Tibial nerve (tissue), 4 donors: Measurements from ENCODE around the gene NFKBIZ. TPM values are rescaled to one million over a fixed set of nuclear protein-coding genes. Genes with fewer than 3 reads are reported as not detected.
A peak's percentile ranks its signal among the peaks of the same experiment; 100 is the strongest.

Source experiments
- DNase-seq, 2 donors: peaks; one replicate each; pipeline ENCODE4 v3.0.0-alpha.2; 2019; ENCODE audit warnings: low spot score in 2 of 2
- H3K27ac ChIP-seq, 4 donors: fragments of 200-600 bp; sonication (generic) in 3 of 4; one replicate each; pipeline ENCODE4 v1.5.1; 2017 to 2019; ENCODE audit warnings: mild to moderate bottlenecking in 1 of 4
- H3K27me3 ChIP-seq, 2 donors: fragments of 200-600 bp; sonication (generic) in 1 of 2; one replicate each; pipeline versions ENCODE4 v1.5.1 to v1.6.0; 2017 to 2019
- H3K36me3 ChIP-seq, 3 donors: fragments of 200-600 bp; sonication (generic); one replicate each; pipeline ENCODE4 v1.5.1; 2018 to 2019
- H3K4me1 ChIP-seq, 4 donors: fragments of 200-600 bp; sonication (generic) in 3 of 4; one replicate each; pipeline ENCODE4 v1.5.1; 2017 to 2019
- H3K4me3 ChIP-seq, 4 donors: fragments of 200-600 bp; sonication (generic) in 3 of 4; one replicate each; pipeline ENCODE4 v1.5.1; 2017 to 2019; ENCODE audit warnings: mild to moderate bottlenecking in 1 of 4, moderate library complexity in 1 of 4
- H3K9me3 ChIP-seq, 4 donors: fragments of 200-600 bp; sonication (generic) in 3 of 4; one replicate each; pipeline ENCODE4 v1.5.1; 2017 to 2019
- EP300 ChIP-seq, 2 donors: sonication (generic); formaldehyde crosslinking; IDR thresholded peaks; one replicate each; pipeline ENCODE4 v1.6.1; 2017; ENCODE audit warnings: antibody characterized with exemption in 2 of 2, mild to moderate bottlenecking in 1 of 2
- POLR2A ChIP-seq, 2 donors: fragments of 450-650 bp; IDR thresholded peaks; one replicate each; pipeline ENCODE4 v1.6.1; 2017; ENCODE audit warnings: antibody characterized with exemption in 2 of 2, mild to moderate bottlenecking in 2 of 2, moderate library complexity in 2 of 2
- WGBS, 2 donors: methylation state at CpG; one replicate each; pipeline ENCODE4 v1.1.5; 2018; 5-methylcytosine and 5-hydroxymethylcytosine counted together
- total RNA-seq, 4 donors: library from RNA; depleted of rRNA; stranded (reverse); fragments of >200 nt; gene quantifications; one replicate each; pipeline ENCODE4 v1.1.0, GENCODE V29; 2016
- TF ChIP-seq, protein P1 (sequence below), 5 experiments: fragments of 200-600 bp in 3 of 5; fragments of 450-650 bp in 2 of 5; sonication (generic) in 3 of 5; IDR thresholded peaks; one replicate each; pipeline ENCODE4 v1.5.1; 2016 to 2019; ENCODE audit warnings: antibody characterized with exemption in 5 of 5, mild to moderate bottlenecking in 3 of 5, moderate library complexity in 2 of 5

Gene NFKBIZ, protein sequence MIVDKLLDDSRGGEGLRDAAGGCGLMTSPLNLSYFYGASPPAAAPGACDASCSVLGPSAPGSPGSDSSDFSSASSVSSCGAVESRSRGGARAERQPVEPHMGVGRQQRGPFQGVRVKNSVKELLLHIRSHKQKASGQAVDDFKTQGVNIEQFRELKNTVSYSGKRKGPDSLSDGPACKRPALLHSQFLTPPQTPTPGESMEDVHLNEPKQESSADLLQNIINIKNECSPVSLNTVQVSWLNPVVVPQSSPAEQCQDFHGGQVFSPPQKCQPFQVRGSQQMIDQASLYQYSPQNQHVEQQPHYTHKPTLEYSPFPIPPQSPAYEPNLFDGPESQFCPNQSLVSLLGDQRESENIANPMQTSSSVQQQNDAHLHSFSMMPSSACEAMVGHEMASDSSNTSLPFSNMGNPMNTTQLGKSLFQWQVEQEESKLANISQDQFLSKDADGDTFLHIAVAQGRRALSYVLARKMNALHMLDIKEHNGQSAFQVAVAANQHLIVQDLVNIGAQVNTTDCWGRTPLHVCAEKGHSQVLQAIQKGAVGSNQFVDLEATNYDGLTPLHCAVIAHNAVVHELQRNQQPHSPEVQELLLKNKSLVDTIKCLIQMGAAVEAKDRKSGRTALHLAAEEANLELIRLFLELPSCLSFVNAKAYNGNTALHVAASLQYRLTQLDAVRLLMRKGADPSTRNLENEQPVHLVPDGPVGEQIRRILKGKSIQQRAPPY
- 100 to 1,000 TPM in 1 of 4 donors, 10 to 100 TPM in 3; 81.3 to 161 (median 95.1) TPM for total RNA-seq

DNA sequence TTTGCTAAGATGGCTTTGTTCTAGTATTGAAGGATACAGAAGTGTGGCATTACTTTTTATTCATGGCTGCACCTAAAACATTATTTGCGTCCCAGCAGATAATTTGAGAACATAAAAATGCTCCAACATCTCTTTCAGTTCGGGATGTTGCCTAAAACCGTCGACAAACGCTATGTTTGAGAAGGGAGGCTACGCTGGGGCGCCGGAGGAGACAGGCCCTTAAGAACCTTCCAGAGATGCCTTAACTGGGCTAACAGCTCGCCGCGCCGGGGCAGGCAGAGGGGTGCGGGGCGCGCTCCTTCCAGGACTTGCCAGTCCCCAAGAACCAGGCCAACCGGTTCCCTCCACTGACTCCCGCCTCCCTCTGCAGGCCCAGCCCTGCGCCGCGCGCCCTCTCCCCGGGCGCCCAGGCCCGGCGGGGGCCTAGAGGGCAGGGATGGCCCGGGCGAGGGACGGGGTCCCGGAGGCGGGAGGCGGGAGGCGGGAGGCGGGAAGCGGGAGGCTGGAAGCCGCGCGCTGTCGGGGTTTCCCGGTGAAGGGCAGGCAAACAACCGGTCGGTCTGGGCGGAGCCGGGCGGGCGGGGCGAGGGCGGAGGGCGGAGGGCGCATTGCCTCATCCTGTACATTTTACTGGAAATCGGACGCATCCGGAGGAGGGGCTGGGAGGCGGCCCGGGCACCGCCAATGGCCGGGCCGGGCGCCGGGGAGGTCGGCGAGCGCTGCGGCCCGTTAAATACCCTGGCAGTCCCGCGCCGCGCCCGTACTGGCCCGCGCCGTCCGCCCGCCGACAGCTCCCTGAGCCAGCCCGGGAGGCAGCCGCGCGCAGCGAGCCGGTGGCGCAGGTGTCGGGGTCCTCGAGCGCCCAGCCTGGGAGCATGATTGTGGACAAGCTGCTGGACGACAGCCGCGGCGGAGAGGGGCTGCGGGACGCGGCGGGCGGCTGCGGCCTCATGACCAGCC, at the start of gene NFKBIZ:
TSS of gene NFKBIZ (plus strand) at position 761 of the 960 bp plus-strand sequence. CDS start at position 876, 115 bp downstream.
- peak within 1 kb of the TSS; percentile 92 to 100 (median 99) for H3K27ac ChIP-seq

DNA sequence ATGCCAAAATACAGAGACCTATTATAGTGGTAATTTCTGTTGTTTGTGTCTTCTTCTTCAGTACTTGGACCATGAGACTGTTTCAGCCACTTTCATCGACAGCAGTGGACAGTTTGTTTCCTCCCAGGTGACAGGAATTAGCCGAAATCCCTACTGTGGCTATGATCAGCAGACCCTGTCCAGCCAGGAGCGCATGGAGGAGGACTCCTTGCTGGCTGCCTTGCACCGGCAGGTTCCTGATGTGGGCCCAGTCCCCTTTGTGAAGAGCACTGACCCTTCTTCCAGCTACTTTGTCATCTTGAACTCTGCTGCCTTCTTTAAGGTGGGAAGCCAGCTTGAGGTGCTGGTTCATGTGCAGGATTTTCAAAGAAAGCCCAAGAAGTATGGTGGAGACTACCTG, 48.1 kb upstream of the NFKBIZ start:
- no peak for DNase-seq
- Histone ChIP-seq H3K4me1 (peaks cover 0 to 13% (median 0%) of the 10 kb centered on the region in 4 donors), H3K36me3 (peaks cover 0 to 36% (median 0%) of the 10 kb centered on the region in 3 donors), H3K9me3 (no peaks in the 10 kb centered on the region), H3K27me3 (no peaks in the 10 kb centered on the region), H3K4me3 (no peak overlapping the region), H3K27ac (no peak overlapping the region)
- TF ChIP-seq POLR2A (IDR thresholded peaks at IDR 0.05) (no peak), EP300 (IDR thresholded peaks at IDR 0.05) (no peak)
- TF ChIP-seq, protein P1, sequence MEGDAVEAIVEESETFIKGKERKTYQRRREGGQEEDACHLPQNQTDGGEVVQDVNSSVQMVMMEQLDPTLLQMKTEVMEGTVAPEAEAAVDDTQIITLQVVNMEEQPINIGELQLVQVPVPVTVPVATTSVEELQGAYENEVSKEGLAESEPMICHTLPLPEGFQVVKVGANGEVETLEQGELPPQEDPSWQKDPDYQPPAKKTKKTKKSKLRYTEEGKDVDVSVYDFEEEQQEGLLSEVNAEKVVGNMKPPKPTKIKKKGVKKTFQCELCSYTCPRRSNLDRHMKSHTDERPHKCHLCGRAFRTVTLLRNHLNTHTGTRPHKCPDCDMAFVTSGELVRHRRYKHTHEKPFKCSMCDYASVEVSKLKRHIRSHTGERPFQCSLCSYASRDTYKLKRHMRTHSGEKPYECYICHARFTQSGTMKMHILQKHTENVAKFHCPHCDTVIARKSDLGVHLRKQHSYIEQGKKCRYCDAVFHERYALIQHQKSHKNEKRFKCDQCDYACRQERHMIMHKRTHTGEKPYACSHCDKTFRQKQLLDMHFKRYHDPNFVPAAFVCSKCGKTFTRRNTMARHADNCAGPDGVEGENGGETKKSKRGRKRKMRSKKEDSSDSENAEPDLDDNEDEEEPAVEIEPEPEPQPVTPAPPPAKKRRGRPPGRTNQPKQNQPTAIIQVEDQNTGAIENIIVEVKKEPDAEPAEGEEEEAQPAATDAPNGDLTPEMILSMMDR (IDR thresholded peaks at IDR 0.05), result no peak
- 88 to 89% methylated on average over 4 of the region's 4 CpGs for WGBS, 2 donors

More for the DNA sequence above, at the start of gene NFKBIZ:
- Histone ChIP-seq H3K27me3 (no peaks in the 10 kb centered on the region), H3K36me3 (peaks cover under 1 to 22% (median 6%) of the 10 kb centered on the region in 3 donors), H3K4me3 (peak within 1 kb of the TSS; percentile 79 to 100 (median 90)), H3K9me3 (no peaks in the 10 kb centered on the region), H3K4me1 (peaks cover 0 to 33% (median 4%) of the 10 kb centered on the region in 4 donors)
- DNase-seq, result peak; percentile 94
- TF ChIP-seq, protein P1 (IDR thresholded peaks at IDR 0.05), result peak in 2 of 5 experiments; percentile 40 to 41
- TF ChIP-seq POLR2A (IDR thresholded peaks at IDR 0.05), result peak; percentile 97 to 98
- TF ChIP-seq EP300 (IDR thresholded peaks at IDR 0.05), result peak in 1 of 2 donors; percentile 90
- WGBS, 2 donors, result 1% methylated on average over 10 to 93 of the region's 95 CpGs

DNA sequence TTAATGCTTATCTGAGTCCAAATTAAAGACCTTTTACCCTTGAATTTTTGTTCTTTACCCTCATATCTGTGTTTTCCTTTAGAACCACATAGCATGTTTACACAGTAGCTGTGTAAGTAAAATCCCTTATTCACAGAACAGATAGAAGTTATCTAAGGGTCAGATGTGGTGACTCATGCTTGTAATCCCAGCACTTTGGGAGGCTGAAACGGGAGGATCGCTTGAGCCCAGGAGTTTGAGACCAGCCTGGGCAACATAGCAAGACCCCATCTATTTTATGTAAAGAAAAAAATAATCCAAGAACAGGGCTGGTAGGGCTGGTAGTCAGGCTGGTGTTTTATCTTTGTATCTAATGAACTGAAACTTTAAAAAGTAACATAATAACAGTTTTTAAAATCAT, 47.1 kb upstream of the NFKBIZ start:
- 83 to 91% methylated on average over 2 of the region's 2 CpGs for WGBS, 2 donors
- Histone ChIP-seq H3K4me3 (no peak overlapping the region), H3K4me1 (peaks cover 0 to 13% (median 0%) of the 10 kb centered on the region in 4 donors), H3K27ac (no peak overlapping the region), H3K9me3 (no peaks in the 10 kb centered on the region), H3K27me3 (no peaks in the 10 kb centered on the region), H3K36me3 (peaks cover 0 to 40% (median 0%) of the 10 kb centered on the region in 3 donors)
- TF ChIP-seq POLR2A (IDR thresholded peaks at IDR 0.05) (no peak), EP300 (IDR thresholded peaks at IDR 0.05) (no peak)
- TF ChIP-seq, protein P1 (IDR thresholded peaks at IDR 0.05), result no peak
- DNase-seq, result no peak

DNA sequence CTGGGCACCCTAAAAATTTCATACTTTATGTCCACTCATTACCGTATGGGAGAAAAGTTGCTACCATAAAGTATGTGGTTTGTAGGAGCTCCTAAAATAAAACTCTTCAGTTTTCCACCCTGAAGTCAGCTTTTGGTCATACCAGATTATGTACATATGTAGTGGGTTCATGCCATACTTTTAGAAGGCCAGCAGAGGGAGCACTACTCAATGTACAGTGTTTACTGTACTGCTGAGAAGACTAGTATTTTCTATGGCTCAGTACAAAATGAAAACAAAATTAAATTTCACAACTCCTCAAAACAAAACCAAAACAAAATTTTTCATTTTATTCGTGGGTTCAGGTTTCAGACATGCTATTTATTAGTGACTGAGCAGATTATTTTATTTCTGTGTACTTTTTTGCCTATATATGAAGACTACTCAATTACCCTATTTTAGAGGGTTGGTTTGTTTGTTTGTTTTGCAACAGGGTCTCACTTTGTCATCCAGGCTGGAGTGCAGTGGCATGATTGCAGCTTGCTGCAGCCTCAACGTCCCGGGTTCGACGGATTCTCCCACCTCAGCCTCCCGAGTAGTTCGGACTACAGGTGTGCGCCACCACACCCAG, 46.0 kb upstream of the NFKBIZ start:
- H3K27ac ChIP-seq, result peak overlapping the region in 2 of 4 donors; percentile 12 to 37
- no peaks in the 10 kb centered on the region for H3K27me3 ChIP-seq
- no peaks in the 10 kb centered on the region for H3K9me3 ChIP-seq
- DNase-seq, result peak in 1 of 2 donors; percentile 46
- peaks cover 0 to 13% (median 0%) of the 10 kb centered on the region in 4 donors for H3K4me1 ChIP-seq
- 77 to 81% methylated on average over 9 of the region's 9 CpGs for WGBS, 2 donors
- H3K4me3 ChIP-seq, result no peak overlapping the region
- H3K36me3 ChIP-seq, result peaks cover 0 to 43% (median 0%) of the 10 kb centered on the region in 3 donors
- TF ChIP-seq, protein P1 (IDR thresholded peaks at IDR 0.05), result peak; percentile 77 to 83 (median 81)
- TF ChIP-seq POLR2A (IDR thresholded peaks at IDR 0.05) (no peak), EP300 (IDR thresholded peaks at IDR 0.05) (no peak)
